Panc1 (cell line): ENCODE results near the gene TMEM212.

Experiments used
- SIN3A ChIP-seq: IDR thresholded peaks from 2 replicates; pipeline ENCODE4 v1.6.1; 2012; ENCODE audit warnings: low read depth, mild to moderate bottlenecking, low read length, moderate library complexity, borderline replicate concordance; ENCODE audit not compliant: insufficient read depth
- TF ChIP-seq, protein P1 (sequence below): fragments of 450-650 bp; IDR thresholded peaks from 2 replicates; pipeline ENCODE4 v1.5.1; 2017; ENCODE audit warnings: mild to moderate bottlenecking

DNA sequence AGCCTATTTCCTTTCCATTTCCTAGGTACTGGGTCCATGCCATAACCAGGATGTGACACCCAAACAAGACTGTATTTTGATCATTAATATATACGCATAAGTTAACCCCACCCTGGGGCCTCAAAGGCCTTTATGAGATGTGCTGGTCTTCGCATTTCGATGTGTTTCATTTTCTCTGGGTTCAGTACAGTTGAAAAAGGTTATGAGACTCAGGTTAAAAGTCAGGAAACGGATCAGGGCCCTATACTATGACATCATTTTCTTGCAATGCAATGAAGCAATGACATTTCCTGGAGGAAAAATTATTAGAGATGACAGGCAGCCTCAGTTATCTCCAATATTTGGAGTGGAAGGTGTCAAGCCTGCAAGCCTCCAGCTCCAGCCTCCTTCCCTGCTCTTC is 31.7 kb downstream of the TMEM212 start:
- no peak for TF ChIP-seq SIN3A
- TF ChIP-seq, protein P1, sequence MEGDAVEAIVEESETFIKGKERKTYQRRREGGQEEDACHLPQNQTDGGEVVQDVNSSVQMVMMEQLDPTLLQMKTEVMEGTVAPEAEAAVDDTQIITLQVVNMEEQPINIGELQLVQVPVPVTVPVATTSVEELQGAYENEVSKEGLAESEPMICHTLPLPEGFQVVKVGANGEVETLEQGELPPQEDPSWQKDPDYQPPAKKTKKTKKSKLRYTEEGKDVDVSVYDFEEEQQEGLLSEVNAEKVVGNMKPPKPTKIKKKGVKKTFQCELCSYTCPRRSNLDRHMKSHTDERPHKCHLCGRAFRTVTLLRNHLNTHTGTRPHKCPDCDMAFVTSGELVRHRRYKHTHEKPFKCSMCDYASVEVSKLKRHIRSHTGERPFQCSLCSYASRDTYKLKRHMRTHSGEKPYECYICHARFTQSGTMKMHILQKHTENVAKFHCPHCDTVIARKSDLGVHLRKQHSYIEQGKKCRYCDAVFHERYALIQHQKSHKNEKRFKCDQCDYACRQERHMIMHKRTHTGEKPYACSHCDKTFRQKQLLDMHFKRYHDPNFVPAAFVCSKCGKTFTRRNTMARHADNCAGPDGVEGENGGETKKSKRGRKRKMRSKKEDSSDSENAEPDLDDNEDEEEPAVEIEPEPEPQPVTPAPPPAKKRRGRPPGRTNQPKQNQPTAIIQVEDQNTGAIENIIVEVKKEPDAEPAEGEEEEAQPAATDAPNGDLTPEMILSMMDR = no peak
